ENCODE results near the gene ARHGAP22.

- TF ChIP-seq CTCF (IDR thresholded peaks at IDR 0.05): no peak
- no peak for TF ChIP-seq POLR2A (IDR thresholded peaks at IDR 0.05)
Measured at GRCh38 chr10:48516911-48517310, 88.0 kb downstream of the ARHGAP22 start.
